ENCODE results near the gene FAM43A.

The FAM43A gene

DNA sequence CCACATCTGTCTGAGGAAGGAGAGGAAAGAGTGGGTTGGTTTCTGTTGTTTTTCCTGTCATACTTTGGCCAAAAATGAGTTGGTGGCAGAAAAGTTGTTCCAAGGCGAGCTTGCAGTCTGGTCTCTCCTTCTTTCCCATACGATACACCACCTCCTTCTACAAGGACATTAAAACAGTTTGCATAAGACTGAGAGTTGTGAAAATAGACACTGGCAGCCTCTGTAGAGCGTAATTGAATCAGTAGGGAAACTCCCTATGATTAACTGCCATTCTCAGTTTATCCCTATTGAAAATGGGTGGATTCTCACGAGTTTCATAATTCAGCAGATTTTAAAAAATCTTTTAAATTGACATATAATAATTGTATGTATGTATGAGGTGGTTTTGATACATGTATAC, 10.0 kb upstream of the FAM43A start:
- no peak for DNase-seq (ENCODE audit: low spot score)

DNA sequence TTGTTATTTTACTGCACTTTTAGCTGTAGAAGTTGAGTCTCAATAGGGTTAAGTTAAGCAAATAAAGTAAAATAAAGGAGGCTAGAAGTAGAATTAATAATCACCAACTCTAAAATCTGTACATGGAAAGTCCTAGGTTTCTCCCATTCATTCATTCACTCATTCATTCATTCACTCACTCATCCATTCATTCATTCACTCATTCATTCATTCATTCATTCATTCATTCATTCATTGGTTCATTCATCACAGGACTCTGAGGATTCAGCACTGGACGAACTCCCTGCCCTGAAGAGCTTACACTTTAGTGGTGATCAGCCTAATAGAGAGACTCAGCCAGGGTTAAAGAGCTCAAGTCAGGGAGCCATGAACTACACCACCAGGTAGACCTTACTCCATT, 9.2 kb upstream of the FAM43A start:
- DNase-seq (ENCODE audit: low spot score), result no peak

DNA sequence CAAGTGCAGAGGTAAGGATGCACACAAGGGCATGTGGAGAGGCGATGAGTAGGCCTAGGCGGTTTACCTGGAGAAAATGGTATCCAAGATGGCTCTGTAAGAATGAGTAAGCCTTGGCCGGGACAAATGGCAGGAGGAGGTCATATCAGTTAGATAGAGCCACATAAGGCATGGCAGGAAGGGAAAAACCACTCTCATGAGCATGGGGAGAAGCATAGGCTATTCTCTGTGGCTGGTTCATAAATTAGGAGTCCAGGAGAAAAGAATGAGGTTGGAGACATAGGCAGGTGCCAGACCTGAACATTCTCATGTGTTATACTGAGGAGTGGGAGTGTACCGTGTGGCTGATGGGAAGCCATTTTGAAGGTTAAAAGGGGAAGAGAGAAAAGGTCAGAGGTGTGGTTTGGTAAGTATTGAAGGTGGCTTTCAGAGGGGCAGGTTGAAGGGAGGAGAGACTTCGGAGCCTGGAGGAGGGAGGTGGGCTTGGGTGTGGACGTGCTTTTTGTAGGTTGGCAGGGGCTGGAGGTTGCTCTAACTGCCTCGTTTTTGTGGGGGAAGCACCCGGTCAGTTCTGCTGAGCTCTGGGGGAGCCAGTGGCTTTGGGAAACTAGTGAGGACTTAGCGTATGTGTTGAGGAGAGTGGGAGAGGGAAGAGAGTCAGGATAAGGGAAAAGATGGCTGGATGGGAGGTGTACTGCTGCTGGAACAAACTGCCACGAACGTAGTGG, 4.6 kb upstream of the FAM43A start:
- no peak for DNase-seq (ENCODE audit: low spot score)

DNA sequence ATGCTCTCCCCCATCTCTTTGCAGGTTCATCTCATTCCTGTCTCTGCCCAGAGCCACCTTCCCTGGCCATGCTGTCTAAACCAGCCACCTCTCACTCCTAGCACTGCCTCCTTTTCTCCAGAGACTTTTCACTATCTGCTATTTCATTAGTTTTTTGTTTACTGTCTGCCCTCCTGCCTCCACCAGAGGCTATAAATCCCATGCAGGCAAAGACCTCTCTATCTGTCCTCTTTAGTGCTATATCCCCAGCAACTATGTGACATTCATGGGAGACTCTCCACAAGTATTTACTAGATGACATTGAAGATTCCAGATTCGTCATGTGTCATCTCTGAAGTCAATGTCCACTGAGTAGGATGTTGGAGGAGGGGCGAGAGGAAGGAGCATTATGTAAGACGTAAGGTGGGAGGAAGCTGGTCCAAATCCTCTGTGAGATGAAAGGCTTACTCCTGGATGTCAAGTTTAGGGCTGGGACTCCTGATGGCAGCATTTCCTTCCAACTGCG, 3.4 kb upstream of the FAM43A start:
- no peak for DNase-seq (ENCODE audit: low spot score)

DNA sequence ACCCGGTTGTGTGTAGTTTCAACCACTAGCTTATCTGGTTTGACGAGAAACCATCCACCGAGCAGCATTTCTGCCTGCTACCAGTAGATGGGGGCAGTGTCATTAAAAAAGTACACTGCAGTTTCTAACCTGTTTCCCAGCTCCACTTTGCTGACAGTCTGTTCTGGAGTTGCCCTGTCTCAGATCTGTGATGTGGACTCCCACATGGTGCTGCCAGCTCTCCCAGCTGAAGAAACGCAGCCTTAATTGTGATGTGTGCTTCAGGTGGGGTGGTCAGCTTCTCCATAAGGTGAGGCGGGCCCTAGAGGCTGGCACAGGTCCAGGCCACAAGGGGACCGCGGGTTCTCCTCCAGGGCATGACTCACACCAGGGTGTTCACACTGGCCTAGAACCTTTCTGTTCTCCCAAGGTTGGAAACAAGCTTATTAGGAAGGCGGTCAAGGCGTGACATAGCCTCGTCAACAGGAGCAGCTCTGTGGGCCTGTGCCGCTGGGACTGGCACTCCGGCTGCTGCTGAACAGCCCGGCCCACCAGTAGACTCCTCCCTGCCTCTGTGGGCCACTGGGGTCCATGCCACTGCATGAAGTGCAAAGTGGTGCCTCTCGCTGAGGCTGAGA, 2.9 kb upstream of the FAM43A start:
- DNase-seq (ENCODE audit: low spot score), result peak; percentile 86

DNA sequence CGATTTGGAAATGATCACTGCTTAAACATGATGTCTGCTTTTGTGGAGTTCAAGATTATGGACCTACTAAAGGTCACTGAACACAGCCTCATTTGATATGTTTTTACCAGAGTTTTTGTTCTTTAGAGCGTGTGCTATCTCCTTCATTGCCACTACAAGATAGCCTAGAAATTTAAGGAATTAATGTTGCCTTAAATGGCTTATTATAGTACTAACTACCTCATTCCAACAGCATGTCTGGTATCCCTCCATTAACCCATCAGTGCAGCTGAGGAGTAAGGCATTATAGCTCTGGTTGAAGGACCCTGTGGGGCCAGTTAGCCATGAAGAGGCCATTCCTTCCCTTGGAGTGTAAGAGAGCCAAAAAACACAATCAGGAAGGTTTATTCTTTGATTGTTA, 2.3 kb upstream of the FAM43A start:
- no peak for DNase-seq (ENCODE audit: low spot score)

DNA sequence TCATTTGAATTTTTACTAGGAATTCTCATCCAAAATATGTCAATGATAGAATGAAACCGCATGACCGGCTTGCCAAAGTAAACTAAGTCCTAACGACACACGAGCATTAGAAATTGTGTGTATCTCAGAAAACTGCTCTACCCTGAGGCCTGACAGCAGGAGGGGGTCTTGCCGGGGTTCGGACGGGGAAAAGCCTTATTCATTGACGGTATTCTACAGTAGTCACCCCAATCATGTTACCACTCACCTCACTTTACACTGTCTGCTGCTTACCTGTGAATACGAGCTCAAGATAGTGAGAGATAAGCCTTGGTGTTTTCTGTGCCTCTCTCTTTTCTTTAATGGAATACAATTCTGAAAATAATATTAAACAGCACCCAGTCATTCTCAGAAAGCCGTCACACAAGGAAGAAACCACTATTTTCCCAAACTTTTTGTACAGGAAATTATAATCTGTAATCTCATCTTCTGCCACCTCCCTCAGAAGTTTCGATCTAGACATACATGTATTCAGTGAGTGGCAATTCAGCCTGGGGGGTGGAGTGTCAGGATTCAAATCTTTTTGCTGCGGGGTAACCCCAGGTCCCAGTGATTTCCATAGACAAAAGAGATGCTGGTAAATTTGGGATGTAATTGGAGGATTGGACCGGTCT, 492 bp upstream of the FAM43A start:
- DNase-seq (ENCODE audit: low spot score), result no peak

DNA sequence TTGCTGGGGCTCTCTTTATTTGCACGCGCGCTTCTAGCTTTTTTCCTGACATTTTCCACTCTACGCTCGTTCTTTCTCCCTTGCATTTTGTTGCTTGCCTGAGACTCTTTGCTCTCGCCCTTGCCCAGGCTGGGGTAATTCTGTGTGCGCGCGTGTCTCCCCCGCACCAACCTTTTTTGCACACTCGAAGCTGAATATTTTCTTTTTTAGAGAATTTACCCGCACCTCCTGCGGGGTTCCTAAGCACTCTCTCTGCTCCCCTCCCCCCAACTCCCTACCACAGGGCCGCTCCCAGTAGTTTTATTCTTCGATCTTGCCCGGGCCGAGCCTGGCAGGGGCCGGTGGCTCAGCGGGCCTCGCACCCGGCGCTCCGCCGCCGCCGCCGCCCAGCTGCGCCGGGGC, 732 bp downstream of the FAM43A start:
- no peak for DNase-seq (ENCODE audit: low spot score)

DNA sequence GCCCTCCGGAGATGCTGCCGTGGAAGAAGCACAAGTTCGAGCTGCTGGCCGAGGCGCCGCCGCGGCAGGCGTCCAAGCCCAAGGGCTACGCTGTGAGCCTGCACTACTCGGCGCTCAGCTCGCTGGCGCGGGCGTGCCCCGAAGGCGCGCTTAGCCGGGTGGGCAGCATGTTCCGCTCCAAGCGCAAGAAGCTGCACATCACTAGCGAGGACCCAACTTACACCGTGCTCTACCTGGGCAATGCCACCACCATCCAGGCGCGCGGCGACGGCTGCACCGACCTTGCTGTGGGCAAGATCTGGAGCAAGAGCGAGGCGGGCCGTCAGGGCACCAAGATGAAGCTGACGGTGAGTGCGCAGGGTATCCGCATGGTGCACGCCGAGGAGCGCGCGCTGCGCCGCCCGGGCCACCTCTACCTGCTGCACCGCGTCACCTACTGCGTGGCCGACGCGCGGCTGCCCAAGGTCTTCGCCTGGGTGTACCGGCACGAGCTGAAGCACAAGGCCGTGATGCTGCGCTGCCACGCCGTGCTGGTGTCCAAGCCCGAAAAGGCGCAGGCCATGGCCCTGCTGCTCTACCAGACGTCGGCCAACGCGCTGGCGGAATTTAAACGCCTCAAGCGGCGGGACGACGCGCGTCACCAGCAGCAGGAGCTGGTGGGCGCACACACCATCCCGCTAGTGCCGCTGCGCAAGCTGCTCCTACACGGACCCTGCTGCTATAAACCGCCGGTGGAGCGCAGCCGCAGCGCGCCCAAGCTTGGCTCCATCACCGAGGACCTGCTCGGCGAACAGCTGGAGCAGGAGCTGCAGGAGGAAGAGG, 1.3 kb downstream of the FAM43A start:
- peak; percentile 19 for DNase-seq (ENCODE audit: low spot score)

DNA sequence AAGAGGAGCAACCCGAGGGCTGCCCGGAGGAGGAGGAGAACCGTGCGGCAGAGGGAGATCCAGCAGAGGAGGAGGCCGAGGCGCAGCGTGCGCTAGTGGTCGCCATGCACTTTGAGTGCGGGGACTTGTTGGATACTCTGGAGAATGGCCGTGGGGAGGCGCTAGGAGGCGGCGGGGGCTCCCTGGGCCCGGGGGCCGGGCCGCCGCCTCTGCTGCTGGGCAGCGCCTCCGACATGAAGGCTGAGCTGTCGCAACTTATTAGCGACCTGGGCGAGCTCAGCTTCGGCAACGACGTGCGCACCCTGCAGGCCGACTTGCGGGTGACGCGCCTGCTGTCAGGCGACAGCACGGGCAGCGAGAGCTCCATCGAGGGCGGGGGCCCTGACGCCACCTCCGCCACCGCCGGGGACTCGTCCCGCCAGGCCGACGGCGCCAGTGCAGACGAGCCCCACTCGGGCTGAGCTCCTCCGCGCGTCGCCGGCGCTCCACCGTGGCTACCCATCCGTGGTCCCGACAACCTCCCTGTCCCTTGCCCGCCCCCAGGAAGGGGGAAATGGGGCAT, 2.0 kb downstream of the FAM43A start:
- DNase-seq (ENCODE audit: low spot score), result peak; percentile 66

DNA sequence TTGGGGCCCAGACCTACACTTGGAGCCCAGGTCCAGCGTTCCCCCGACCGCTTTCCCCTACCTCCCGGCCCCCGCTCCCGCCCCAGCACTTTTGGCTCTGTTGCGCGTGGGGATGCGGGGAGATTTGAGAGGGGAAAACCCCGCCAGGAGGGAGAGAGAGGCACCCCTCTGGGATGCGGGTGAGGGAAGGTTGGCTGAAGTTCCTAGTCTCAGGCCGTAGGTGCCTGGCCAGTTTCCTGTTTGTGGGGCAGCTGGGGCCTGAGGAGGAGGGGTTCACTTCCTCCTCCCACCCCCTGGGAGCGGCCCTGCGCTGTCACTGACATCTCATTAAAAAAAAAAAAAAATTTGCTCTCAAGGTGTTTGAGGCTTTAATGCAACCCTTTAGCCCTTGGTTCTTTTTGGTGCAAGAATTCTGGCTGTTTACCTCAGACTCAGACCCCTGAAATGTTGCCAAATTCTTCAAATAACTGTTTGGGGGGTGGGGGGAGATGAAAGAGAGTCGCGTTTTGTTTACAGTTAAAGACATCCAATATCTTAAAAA, 2.6 kb downstream of the FAM43A start:
- DNase-seq (ENCODE audit: low spot score), result no peak

DNA sequence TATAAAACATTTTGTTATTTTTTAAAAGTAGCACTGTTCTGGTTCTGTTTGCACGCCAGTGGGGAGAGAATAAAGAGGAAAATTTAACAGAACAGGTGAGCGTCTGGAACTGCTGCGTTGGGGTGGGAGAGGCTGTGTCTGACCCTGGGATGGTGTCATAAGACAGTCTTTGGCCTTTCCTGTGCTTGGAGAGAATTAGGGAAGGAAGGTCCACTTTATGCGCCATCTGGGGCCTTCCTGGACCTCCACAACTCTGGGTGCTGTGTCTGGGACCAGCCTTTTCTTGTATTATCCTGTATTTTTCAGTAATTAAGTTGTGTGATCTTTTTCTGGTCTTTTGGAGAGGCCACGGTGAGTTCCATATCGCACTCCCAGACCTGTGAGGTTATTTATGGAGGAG, 3.3 kb downstream of the FAM43A start:
- no peak for DNase-seq (ENCODE audit: low spot score)

DNA sequence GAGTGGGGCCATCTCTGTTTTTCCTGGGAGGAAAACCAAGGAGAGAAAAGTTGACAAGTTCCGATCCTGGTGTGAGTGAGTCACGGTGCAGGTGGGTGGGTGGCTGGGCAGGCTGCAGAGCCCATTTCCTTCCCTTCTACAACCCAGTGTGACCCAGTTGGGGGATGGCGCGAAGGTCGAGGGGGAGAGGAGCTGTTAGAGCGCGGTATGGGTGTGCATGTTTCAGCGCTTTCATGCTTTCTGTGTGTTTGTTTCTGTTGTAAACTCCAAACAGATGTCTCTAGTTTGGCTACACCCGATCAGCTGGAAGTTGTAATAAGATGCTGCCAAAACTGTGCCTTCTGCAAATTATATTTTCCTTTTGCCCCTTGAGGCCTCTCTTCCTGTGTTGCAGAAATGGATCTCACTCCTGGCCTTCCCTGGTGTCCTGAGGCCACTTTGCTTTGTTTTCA, 3.8 kb downstream of the FAM43A start:
- DNase-seq (ENCODE audit: low spot score), result peak; percentile 8

DNA sequence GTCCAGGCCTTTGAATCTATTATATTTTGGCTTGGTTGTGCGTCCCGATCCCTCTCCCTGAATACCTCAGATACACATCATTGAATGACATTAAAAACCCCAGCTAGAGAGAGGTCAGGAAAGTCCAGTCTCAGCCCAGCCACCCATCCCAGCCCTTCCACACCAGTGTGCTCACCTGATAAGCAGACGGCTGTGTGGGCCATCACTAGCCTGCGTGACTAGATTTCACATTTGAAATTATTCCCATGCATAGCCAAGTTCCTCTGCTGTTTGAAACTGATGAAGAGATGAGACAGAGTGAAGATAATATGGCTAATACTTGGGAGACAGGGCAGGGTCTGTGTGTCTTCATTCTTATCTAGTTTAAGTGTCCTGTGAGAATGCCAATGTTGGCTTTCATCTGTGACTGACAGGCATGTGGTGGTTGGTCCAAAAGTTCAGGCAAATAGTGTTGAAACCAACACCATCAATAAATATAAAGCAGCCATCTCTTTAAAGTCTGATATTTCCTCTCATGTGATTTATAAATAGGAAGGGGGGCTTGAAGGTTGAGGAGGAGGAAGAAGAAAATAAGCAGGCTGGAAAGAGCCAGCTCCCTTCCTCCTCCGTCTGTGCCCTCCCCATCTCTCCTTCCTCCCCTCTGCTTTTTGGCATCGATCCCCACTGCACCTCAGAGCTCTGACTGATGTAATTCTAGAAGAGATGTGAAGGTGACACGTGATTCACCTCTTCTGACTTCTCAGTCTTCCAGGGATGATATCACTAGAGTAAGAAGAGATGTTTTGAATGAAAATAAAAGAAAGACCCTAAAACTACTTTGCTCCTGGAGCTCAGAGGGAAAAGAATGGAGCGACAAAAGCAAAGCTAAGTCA, 5.1 kb downstream of the FAM43A start:
- DNase-seq (ENCODE audit: low spot score), result peak; percentile 73

DNA sequence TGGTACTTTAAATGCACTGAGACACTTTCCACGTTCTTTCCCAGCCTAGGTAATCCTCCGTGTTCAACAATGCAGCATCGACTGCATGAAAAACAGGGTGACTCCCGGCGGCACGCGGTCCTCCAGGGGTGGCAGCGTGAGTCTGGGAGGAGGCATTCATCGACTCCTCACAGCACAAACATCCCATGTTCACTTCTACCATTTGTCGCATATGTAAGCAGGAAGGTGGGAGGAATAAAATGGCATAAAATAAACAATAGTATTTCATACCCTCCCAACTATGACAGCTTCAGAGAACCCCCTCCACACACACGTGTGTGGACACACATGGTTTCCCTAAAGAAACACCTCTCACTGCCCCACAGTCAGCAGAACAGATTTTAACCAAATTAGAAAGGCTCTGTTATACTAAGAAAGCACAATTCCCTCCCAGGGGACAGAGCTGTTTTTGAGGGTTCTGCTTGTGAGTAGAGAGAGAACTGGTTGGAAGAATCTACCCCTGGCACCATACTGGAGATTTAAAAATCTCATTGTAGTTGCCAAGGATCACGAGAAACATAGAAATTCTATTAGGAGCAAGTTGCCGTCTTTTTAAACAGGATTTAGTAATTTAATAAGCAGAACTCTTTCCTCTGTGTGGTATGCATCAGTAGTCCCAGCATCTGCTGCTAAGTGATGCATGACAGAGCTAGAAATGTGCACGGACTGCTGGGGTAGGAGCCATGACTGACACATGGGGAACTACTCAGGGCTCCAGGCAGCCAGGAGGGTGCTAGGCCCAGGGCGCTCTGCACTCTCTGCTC, 6.0 kb downstream of the FAM43A start:
- peak; percentile 81 for DNase-seq (ENCODE audit: low spot score)

DNA sequence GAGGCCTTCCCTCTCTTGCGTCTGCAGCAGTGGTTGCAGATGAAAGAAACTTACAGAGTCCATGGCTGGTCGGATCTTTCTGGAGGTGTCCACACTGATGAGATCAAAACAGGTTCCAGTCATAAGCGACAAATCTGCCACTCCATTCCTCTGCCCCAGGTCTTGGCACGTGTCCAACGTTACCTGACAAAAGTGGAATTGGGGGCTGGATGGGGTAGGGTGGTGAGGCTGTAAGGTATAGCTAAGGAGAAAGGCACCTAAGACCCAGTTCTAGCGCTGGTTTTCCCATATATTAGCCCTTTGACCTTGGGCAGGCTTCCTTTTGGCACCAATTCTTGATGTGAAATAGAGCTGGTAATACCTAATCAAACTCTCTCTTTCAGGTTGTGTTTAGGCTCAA, 11.0 kb downstream of the FAM43A start:
- DNase-seq (ENCODE audit: low spot score), result no peak

DNA sequence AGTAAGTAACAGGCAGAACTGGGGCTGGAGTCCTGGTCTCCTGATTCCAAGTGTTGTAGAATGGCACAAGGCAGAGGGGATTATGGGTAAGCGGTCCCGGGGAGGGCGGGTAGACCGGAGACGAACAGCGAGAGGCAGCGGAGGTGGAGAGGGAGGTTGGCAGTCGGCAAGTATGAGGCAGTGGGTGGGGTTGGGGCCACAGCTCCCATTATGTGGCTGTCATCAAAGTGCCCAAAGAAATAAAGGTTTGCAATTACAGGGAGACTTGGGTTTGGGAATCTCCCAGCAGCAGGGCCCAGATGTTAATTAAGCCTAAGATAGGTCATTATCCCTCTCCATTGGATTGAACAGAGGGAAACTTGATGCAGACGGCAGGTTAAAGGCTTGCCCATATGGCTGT, 16.9 kb downstream of the FAM43A start:
- DNase-seq (ENCODE audit: low spot score), result no peak

DNA sequence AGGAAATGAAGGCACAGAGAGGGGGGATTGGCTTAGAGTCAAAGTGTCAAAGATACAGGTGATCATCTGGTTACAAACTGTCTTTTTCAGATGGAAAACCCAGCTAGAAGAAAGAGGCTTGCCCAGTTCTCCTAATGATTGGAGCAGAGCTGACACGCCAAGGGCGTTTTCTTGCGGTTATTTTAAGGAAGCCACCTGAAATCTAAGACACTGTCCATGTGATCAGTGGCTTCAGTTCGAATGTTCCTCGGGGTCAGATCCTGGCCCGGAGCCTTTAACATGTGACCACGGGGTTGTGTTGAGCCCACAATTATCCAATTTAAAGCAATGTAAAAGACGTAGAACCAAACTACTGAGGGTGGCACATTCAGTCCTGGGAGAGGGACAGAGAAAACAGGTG, 19.5 kb downstream of the FAM43A start:
- no peak for DNase-seq (ENCODE audit: low spot score)

DNA sequence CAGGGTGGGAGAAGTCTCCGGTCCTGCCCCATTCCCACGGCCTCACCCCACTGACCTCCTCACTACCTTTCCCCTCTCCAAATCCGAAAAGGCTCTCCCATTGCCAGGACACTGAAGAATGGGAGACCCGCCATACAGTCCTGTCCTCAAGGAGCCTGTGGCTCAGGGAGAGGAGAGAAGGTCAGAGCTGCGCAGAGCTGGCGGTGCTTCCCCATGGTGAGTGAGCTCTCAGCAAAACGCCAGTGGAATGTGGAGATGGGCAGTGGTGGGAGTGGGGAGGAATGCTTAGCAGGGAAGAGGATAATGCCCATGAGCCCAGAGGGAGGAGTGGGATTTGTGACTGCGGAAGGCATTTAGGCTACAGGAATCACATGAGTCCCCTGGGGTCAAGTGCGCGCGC, 20.1 kb downstream of the FAM43A start:
- no peak for DNase-seq (ENCODE audit: low spot score)

DNA sequence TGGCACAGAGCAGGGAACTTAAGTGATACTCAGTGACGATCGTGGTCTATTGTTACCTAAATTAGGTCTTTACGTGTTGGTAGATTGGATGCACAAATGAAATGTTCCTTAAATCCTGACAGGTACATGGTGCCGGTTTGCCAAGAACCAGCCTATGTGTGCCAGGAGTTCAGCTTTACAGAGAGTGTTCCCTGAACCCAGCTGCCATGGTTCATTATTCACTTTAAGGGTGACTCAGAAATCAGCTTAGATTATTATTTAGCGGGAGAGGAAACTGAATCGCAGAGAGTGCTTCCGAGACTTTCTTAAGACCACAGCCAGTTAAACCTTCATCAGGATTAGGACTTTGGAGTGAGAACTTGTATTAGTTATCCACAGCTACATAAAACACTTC, 21.5 kb downstream of the FAM43A start:
- DNase-seq (ENCODE audit: low spot score), result peak; percentile 57

Measured in kidney tubule cell (primary cell).